ENCODE measurements around the gene BACH2.
"Not testable (repeated sequence)": the region's sequence is repeated elsewhere in the genome, so short reads cannot be mapped to it uniquely, and the experiment has no call there.

Gene BACH2

GRCh38 chr6:90154755-90155470 lies 141.7 kb downstream of the BACH2 start:
- DNase-seq (ENCODE audit: low spot score) = no peak

DNA sequence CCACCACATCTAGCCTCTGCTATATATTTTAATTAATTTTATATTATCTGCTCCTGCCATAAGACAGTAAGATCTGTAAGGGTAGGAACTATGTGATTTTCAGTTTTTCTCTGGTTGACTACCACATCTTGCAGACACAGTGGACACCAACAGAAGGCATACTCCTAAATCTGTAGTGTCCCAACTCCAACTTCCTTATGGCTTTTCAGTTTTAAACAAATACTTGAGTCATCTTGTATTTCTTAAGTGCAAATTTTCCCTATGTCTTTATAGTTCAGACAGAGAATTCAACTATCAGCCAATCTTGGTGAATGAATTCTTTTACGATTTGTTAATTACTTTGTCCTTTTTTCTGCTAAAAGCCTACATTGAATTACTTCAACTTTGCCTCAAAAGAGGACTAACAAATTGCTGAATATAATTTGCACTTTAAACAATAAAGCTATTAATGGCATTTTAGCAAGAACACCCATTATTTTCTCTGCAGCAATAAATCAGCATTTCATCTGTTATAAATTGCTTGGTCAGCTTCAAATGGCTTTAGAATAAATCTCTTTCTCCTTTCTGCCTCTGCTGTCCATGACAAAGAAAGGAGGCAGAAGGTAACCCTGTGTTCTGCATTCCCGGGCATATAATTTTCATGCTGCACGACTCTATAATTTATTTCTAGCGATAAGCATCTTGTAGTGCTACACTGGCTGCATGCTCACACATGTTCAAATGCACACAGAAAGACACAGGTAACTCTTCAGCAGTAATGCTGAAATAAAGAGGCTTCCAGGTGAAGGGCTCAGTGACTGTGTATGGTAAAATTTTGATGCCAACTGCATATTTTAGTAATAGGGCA lies 144.8 kb downstream of the BACH2 start:
- DNase-seq (ENCODE audit: low spot score) = no peak

DNA sequence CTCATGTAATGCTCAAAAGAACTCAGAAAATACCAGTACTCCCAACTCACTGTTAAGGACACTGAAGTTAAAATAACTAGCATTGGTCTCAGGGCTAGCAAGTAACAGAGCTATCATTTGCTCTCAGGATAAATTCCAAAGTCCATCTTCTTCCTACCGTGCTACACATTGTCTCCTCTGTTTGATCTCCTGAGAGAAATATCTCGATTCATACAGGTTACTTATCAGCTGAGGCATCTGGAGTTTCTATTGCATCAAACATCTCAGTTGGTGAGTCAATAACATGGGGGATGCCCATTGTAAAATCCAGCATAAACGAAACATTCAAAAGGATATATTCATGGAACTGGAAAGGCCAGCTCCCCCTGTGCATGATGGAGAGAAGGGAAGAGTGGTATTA lies 147.4 kb downstream of the BACH2 start:
- DNase-seq (ENCODE audit: low spot score) = no peak

- no peak for DNase-seq (ENCODE audit: low spot score)
Measured at GRCh38 chr6:90148867-90149266, 147.8 kb downstream of the BACH2 start.

DNA sequence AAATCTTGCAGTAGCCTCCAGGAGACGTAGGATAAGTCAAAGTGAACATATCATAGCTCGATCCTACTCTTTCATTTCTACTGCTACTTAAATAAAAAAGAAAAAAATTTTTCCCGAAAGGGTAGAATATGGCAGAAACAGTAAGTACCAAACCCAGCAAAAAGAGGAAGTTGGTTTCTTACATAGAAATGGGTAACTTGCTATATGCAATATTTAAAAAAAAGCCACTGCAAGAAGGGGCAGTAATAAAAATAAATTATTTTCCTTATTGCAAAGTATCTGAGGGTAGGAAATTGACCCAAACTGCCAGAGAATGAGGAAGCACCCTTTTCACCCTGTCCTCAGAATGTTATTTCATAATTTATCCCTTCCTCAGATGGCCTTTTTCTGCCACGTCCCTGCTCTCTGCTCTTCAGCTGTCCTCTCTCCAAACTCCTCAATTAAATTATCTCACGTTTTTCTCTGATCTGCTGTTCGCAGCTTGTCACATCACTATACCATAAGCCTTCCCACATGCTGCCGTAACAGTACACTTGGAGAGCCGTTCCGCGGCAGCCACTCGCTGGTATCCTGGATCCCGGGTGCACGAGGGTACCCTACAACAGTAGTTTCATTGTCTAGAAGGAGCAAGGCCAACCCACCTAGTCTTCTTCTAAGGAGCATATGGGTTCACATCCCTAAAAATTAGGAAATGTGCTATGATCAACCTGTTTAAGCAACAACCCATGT lies 149.6 kb downstream of the BACH2 start:
- no peak for DNase-seq (ENCODE audit: low spot score)

GRCh38 chr6:90146024-90146423 lies 150.6 kb downstream of the BACH2 start:
- no peak for DNase-seq (ENCODE audit: low spot score)

- DNase-seq (ENCODE audit: low spot score) = no peak
Measured at GRCh38 chr6:90144928-90145555, 151.6 kb downstream of the BACH2 start.

- no peak for DNase-seq (ENCODE audit: low spot score)
Measured at GRCh38 chr6:90144396-90144795, 152.2 kb downstream of the BACH2 start.

DNA sequence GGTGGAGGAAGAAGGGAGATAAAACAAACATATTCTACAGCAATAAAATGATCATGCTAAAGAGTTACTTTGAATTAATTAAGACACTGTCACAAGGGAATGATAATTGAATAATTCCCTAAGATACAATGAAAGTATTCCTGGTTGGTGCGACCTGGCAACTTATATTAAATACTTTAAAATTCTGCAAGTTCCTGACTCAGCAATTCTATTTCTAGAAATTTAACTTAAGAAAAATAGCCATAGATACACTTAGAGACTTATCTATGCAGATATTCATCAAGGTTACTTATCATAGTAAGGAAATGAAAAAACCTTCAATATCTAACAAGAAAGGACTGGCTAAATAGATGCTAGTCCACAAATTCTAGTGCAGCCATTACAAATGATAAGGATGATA lies 156.0 kb downstream of the BACH2 start:
- DNase-seq (ENCODE audit: low spot score) = no peak

- DNase-seq (ENCODE audit: low spot score) = no peak
Measured at GRCh38 chr6:90139272-90139817, 157.3 kb downstream of the BACH2 start.

- DNase-seq (ENCODE audit: low spot score) = no peak
Measured at GRCh38 chr6:90136837-90137568, 159.6 kb downstream of the BACH2 start.

- DNase-seq (ENCODE audit: low spot score) = no peak
Measured at GRCh38 chr6:90136176-90136575, 160.5 kb downstream of the BACH2 start.

GRCh38 chr6:90135667-90136066 lies 161.0 kb downstream of the BACH2 start:
- peak; percentile 7 for DNase-seq (ENCODE audit: low spot score)

DNA sequence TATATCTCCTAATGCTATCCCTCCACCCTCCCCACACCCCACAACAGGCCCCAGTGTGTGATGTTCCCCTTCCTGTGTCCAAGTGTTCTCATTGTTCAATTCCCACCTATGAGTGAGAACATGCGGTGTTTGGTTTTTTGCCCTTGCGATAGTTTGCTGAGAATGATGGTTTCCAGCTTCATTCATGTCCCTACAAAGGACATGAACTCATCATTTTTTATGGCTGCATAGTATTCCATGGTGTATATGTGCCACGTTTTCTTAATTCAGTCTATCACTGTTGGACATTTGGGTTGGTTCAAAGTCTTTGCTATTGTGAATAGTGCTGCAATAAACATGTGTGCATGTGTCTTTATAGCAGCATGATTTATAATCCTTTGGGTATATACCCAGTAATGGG lies 163.0 kb downstream of the BACH2 start:
- DNase-seq (ENCODE audit: low spot score) = not testable (repeated sequence)

GRCh38 chr6:90131614-90132423 lies 164.8 kb downstream of the BACH2 start:
- DNase-seq (ENCODE audit: low spot score) = no peak

- no peak for DNase-seq (ENCODE audit: low spot score)
Measured at GRCh38 chr6:90131125-90131524, 165.5 kb downstream of the BACH2 start.

DNA sequence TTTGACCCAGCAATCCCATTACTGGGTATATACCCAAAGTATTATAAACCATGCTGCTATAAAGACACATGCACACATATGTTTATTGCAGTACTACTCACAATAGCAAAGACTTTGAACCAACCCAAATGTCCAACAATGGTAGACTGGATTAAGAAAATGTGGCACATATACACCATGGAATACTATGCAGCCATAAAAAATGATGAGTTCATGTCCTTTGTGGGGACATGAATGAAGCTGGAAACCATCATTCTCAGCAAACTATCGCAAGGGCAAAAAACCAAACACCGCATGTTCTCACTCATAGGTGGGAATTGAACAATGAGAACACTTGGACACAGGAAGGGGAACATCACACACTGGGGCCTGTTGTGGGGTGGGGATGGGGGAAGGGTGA lies 168.0 kb downstream of the BACH2 start:
- DNase-seq (ENCODE audit: low spot score) = not testable (repeated sequence)

GRCh38 chr6:90127595-90127994 lies 169.0 kb downstream of the BACH2 start:
- DNase-seq (ENCODE audit: low spot score) = no peak

- DNase-seq (ENCODE audit: low spot score) = no peak
Measured at GRCh38 chr6:90126839-90127238, 169.8 kb downstream of the BACH2 start.

DNA sequence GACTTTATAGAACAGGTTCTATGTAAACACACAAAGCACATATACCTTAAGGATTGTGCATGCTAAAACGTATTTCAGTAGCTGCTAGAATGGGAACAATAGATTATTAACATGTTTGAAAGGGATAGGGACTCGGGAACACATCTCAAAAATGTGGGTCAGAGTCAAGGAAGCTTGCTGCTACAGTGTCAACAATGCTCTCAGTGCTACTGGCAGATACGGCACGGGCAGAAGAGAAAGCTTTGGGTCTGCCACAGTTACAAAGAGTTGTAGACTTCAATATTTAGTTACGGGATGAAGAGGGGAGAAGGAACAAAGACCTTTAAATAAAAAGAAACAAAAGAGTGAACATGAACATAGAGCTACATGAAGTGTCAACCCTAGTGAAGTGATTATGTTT lies 170.5 kb downstream of the BACH2 start:
- no peak for DNase-seq (ENCODE audit: low spot score)
